ENCODE data around the gene NAA25. TPM values are rescaled to one million over a fixed set of nuclear protein-coding genes. Genes with fewer than 3 reads are reported as not detected.

The NAA25 gene
- total and polyA plus RNA-seq, 8 donors: 2.3 to 72.6 (median 11.3) TPM

DNA sequence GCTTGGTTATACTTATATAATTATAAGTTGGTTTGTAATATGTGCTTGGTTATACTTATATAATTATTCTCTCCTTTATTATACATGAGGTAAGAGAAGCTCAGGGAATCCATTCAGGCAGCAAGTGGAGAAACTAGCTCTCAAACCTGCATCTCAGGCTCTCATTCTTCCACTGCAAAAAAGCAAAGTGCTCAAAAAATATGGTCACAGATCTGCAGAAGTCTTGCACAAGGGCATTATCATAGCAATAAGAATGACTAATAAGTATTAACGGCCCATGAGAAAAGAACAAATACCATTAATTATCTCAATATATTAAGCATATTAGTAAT lies 16.3 kb upstream of the NAA25 start:
- H3K4me1 ChIP-seq: peaks cover 38 to 75% (median 54%) of the 10 kb centered on the region in 4 donors
- TF ChIP-seq, protein P1, sequence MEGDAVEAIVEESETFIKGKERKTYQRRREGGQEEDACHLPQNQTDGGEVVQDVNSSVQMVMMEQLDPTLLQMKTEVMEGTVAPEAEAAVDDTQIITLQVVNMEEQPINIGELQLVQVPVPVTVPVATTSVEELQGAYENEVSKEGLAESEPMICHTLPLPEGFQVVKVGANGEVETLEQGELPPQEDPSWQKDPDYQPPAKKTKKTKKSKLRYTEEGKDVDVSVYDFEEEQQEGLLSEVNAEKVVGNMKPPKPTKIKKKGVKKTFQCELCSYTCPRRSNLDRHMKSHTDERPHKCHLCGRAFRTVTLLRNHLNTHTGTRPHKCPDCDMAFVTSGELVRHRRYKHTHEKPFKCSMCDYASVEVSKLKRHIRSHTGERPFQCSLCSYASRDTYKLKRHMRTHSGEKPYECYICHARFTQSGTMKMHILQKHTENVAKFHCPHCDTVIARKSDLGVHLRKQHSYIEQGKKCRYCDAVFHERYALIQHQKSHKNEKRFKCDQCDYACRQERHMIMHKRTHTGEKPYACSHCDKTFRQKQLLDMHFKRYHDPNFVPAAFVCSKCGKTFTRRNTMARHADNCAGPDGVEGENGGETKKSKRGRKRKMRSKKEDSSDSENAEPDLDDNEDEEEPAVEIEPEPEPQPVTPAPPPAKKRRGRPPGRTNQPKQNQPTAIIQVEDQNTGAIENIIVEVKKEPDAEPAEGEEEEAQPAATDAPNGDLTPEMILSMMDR (IDR thresholded peaks at IDR 0.05): no peak
- TF ChIP-seq POLR2AphosphoS5 (IDR thresholded peaks at IDR 0.05) (no peak), EP300 (IDR thresholded peaks at IDR 0.05) (no peak), POLR2A (IDR thresholded peaks at IDR 0.05) (no peak)

DNA sequence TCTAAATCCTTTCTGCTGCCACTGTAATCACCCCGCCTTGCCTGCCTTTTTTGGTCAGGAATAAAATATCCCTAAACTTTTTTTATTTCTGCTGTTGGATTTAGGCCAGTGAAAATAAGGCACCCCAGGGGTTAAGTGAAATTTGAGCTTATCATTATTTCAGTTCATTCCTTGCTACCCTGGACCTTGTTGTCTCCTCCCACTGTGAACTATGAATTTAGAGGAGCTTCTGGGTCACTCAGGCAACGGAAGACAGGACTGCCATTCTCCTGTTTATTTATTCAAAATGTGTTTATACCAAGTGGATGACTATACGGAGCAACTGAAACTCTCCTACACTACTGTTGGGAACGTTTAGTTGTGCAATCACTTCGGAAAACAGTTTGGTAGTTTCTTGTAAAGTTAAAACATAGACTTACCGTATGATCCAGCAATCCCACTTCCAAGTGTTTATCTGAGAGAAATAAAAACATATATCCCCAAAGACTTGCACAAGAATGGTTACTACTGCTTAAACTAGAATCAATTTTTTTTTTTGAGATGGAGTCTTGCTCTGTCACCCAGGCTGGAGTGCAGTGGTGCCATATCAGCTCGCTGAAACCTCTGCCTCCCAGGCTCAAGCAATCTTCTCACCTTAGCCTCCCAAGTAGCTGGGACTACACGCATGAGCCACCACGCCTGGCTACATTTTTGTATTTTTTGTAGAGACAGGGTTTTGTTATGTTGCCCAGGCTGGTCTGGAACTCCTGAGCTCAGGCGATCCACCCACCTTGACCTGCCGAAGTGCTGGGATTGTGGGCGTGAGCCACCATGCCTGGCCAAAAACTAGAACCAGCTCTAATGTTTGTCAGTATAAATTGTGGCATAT lies 14.5 kb upstream of the NAA25 start:
- Histone ChIP-seq H3K36me3 (no peaks in the 10 kb centered on the region), H3K4me3 (no peak overlapping the region), H3K27me3 (no peaks in the 10 kb centered on the region), H3K27ac (peak overlapping the region; percentile 13 to 92 (median 72)), H3K4me1 (peaks cover 28 to 59% (median 40%) of the 10 kb centered on the region in 4 donors), H3K9me3 (no peaks in the 10 kb centered on the region)
- WGBS, 5 donors: 54 to 59% (median 56%) methylated on average over 12 of the region's 12 CpGs
- intact Hi-C loops (cut with DNase I; ENCODE audit: low total_unique reads): no loop called here
- peak in 1 of 2 donors; percentile 22 for DNase-seq
- TF ChIP-seq, protein P1 (IDR thresholded peaks at IDR 0.05): no peak
- TF ChIP-seq POLR2AphosphoS5 (IDR thresholded peaks at IDR 0.05): peak in 1 of 3 donors; percentile 64

More for the DNA sequence above, 16.3 kb upstream of the NAA25 start:
- no peaks in the 10 kb centered on the region for H3K27me3 ChIP-seq
- 0 to 6% (median 3%) methylated on average over 1 of the region's 1 CpG for WGBS, 5 donors
- no peaks in the 10 kb centered on the region for H3K9me3 ChIP-seq
- DNase-seq: no peak
- H3K4me3 ChIP-seq: peak overlapping the region; percentile 79 to 98 (median 85)
- no peaks in the 10 kb centered on the region for H3K36me3 ChIP-seq
- intact Hi-C loops (cut with DNase I; ENCODE audit: low total_unique reads): no loop called here
- H3K27ac ChIP-seq: peak overlapping the region in 1 of 5 donors; percentile 92

DNA sequence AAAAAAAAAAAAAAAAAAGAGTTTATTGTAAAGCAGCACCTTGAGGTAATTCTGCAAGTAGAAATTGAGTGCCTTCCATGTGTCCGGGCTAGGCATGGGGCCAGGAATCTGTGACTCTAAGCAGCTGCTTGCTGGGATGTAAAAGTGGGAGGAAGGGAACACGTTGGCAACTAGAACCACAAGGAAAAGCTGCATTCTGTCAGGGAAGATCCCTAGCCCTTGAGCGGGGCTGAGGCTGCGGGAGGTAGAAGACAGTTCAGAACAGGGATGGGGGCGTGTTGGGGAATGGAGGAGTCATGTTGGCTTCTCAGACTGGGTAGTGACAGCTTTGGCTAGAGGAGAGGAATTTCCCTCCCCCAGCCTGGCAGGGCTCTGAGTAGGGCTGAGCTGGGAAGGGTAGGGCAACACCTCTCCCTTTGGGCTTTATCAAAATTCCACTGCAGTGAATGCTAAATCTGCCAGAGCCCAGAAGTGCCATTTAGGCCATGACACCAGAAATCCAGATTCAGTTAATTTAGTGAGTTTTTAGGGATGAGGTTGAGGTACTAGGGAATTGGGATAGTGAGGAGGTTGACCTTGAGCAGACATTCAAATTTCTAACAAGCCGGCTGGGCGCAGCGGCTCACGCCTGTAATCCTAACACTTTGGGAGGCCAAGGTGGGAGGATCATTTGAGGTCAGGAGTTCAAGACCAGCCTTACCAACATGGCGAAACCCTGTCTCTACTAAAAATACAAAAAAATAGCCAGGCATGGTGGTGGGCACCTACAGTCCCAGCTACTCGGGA lies 13.4 kb upstream of the NAA25 start:
- intact Hi-C loops (cut with DNase I; ENCODE audit: low total_unique reads): no loop called here

DNA sequence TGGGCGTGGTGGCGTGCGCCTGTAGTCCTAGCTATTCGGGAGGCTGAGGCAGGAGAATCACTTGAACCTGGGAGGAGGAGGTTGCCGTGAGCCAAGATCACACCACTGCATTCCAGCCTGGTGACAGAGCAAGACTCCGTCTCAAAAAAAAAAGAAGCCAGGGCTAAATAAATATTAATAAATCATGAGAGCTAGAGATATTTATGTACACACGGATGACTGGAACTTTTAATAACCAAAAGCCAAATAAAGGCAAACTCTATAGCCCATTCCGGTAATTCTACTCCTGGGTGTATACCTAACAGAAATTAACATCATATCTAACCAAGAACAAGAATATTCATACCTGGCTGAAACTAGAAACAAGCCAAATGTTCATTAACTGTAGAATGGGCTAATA lies 9.1 kb upstream of the NAA25 start:
- no peak overlapping the region for H3K4me3 ChIP-seq
- peak overlapping the region in 3 of 5 donors; percentile 16 to 70 (median 69) for H3K27ac ChIP-seq

More for the DNA sequence above, 13.4 kb upstream of the NAA25 start:
- Histone ChIP-seq H3K27ac (peak overlapping the region in 4 of 5 donors; percentile 64 to 92 (median 76)), H3K9me3 (no peaks in the 10 kb centered on the region), H3K36me3 (no peaks in the 10 kb centered on the region), H3K4me1 (peaks cover 17 to 58% (median 32%) of the 10 kb centered on the region in 4 donors), H3K27me3 (no peaks in the 10 kb centered on the region), H3K4me3 (no peak overlapping the region)
- peak in 1 of 3 donors; percentile 68 for TF ChIP-seq POLR2AphosphoS5 (IDR thresholded peaks at IDR 0.05)
- TF ChIP-seq, protein P1 (IDR thresholded peaks at IDR 0.05): no peak
- 56 to 64% (median 61%) methylated on average over 11 of the region's 11 CpGs for WGBS, 5 donors
- DNase-seq: peak; percentile 60 to 84

More for the DNA sequence above, 9.1 kb upstream of the NAA25 start:
- Histone ChIP-seq H3K27me3 (no peaks in the 10 kb centered on the region), H3K36me3 (no peaks in the 10 kb centered on the region), H3K9me3 (no peaks in the 10 kb centered on the region), H3K4me1 (peaks cover 9 to 41% (median 19%) of the 10 kb centered on the region in 4 donors)
- no peak for TF ChIP-seq POLR2A (IDR thresholded peaks at IDR 0.05)
- TF ChIP-seq, protein P1 (IDR thresholded peaks at IDR 0.05): no peak
- TF ChIP-seq EP300 (IDR thresholded peaks at IDR 0.05): no peak
- intact Hi-C loops (cut with DNase I; ENCODE audit: low total_unique reads): no loop called here
- 63 to 73% (median 71%) methylated on average over 8 of the region's 8 CpGs for WGBS, 5 donors
- DNase-seq: no peak
